ENCODE data around the gene UBE2L3.

DNA sequence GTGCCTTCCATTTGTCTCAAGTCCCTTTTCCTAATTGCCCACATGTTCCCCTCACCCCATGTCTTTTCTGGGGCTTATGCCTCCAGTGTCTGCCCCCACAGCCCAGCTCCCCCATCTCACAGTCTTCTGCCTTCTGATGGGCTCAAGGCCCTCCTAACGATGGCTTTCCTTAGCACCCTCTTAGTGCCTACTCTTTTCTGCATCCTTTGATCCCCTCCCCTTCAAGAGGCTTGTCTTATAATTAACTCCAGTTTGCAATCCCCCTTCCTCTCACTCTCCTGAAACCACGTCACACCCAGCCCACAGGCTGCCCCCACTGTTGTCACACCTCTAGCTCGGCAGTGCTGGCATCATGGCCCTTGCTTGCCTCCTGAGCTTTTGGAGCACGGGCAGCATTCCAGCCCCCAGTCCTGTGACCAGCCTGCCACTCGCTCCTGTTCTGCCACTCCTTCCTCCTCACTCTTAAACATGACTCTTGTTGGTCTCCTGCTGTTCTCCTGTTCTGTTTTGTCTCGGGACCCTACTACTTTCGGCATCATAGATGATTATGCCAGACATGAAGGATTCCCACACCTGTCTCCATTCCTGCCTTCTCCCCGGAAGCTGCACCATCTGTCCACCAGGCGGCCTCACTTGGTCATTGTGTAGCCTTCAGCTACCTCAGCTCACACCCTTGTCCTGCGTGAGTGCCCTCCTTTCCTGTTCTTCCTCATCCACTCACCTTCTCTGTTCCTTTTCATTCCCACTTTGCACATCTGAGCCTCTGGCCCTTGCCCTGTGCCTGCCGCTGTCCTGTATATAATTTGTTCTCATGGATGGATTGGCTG lies 26.1 kb downstream of the UBE2L3 start:
- TF ChIP-seq, protein P1, sequence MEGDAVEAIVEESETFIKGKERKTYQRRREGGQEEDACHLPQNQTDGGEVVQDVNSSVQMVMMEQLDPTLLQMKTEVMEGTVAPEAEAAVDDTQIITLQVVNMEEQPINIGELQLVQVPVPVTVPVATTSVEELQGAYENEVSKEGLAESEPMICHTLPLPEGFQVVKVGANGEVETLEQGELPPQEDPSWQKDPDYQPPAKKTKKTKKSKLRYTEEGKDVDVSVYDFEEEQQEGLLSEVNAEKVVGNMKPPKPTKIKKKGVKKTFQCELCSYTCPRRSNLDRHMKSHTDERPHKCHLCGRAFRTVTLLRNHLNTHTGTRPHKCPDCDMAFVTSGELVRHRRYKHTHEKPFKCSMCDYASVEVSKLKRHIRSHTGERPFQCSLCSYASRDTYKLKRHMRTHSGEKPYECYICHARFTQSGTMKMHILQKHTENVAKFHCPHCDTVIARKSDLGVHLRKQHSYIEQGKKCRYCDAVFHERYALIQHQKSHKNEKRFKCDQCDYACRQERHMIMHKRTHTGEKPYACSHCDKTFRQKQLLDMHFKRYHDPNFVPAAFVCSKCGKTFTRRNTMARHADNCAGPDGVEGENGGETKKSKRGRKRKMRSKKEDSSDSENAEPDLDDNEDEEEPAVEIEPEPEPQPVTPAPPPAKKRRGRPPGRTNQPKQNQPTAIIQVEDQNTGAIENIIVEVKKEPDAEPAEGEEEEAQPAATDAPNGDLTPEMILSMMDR (IDR thresholded peaks at IDR 0.05), result no peak
- TF ChIP-seq EZH2 (IDR thresholded peaks at IDR 0.05; ENCODE audit: borderline replicate concordance, insufficient read depth, low read depth, low read length, poor library complexity, severe bottlenecking), result no peak
